Neural cell (in vitro differentiated cells): ENCODE measurements around the gene GDI1. TPM values are rescaled to one million over a fixed set of nuclear protein-coding genes. Genes with fewer than 3 reads are reported as not detected.

ENCODE experiments used
- H2AFZ ChIP-seq: fragments of 200-600, 300-800 bp; sonication (generic), shearing (Covaris generic); 2 replicates; pipeline ENCODE4 v1.6.0; 2014; ENCODE audit warnings: low read depth, mild to moderate bottlenecking, antibody characterized with exemption, low read length, moderate library complexity
- H3F3A ChIP-seq: fragments of 200-600 bp; shearing (Covaris generic); 2 replicates; pipeline ENCODE4 v1.6.1; 2016; ENCODE audit warnings: mild to moderate bottlenecking, moderate library complexity, mixed read lengths, antibody characterized with exemption, low read length; ENCODE audit not compliant: insufficient read depth, poor library complexity, severe bottlenecking
- H3K27ac ChIP-seq: fragments of 200-600, 300-800 bp; sonication (generic), shearing (Covaris generic); 2 replicates; pipeline ENCODE4 v1.5.1; 2014; ENCODE audit warnings: mild to moderate bottlenecking, low read length, moderate library complexity
- H3K27me3 ChIP-seq: fragments of 300-800, 200-600 bp; sonication (generic), shearing (Covaris generic); 2 replicates; pipeline ENCODE4 v1.6.0; 2014; ENCODE audit warnings: mild to moderate bottlenecking, low read depth, low read length, moderate library complexity; ENCODE audit not compliant: insufficient read depth
- H3K36me3 ChIP-seq: fragments of 300-800, 200-600 bp; sonication (generic), shearing (Covaris generic); 2 replicates; pipeline ENCODE4 v1.5.1; 2014; ENCODE audit warnings: mild to moderate bottlenecking, antibody characterized with exemption, low read length, moderate library complexity; ENCODE audit not compliant: insufficient read depth
- H3K4me2 ChIP-seq: fragments of 300-800, 200-600 bp; sonication (generic), shearing (Covaris generic); 2 replicates; pipeline ENCODE4 v1.6.0; 2014; ENCODE audit warnings: mild to moderate bottlenecking, low read length
- H3K4me3 ChIP-seq: fragments of 300-800, 200-600 bp; sonication (generic), shearing (Covaris generic); 2 replicates; pipeline ENCODE4 v1.5.1; 2014; ENCODE audit warnings: mild to moderate bottlenecking, low read length, moderate library complexity
- H3K79me2 ChIP-seq: fragments of 200-600 bp; shearing (Covaris generic); replicated peaks from 2 replicates; pipeline ENCODE4 v1.6.0; 2014; ENCODE audit warnings: mild to moderate bottlenecking, low read length, moderate library complexity; ENCODE audit not compliant: insufficient read depth
- H3K9ac ChIP-seq: fragments of 300-800, 200-600 bp; sonication (generic), shearing (Covaris generic); 2 replicates; pipeline ENCODE4 v1.6.1; 2016; ENCODE audit warnings: mild to moderate bottlenecking, low read length, mixed read lengths
- H3K9me2 ChIP-seq: fragments of 200-600 bp; shearing (Covaris generic); 2 replicates; pipeline ENCODE4 v1.6.1; 2016; ENCODE audit warnings: mild to moderate bottlenecking, low read length, mixed read lengths; ENCODE audit not compliant: insufficient read depth
- H3K9me3 ChIP-seq: fragments of 200-600, 300-800 bp; sonication (generic), shearing (Covaris generic); 2 replicates; pipeline ENCODE4 v1.6.1; 2016; ENCODE audit warnings: mild to moderate bottlenecking, mixed run types, low read length, moderate library complexity, mixed read lengths
- H4K20me1 ChIP-seq: fragments of 200-600 bp; shearing (Covaris generic); 2 replicates; pipeline ENCODE4 v1.6.1; 2016; ENCODE audit warnings: mild to moderate bottlenecking, mixed run types; ENCODE audit not compliant: insufficient read depth
- EP300 ChIP-seq: fragments of 450-650 bp; conservative IDR thresholded peaks from 2 replicates; pipeline ENCODE4 v1.6.1; 2014; ENCODE audit warnings: antibody characterized with exemption, mild to moderate bottlenecking, moderate library complexity; ENCODE audit not compliant: poor library complexity, severe bottlenecking
- EZH2 ChIP-seq: fragments of 200-600, 300-800 bp; shearing (Covaris generic), sonication (generic); IDR thresholded peaks from 2 replicates; pipeline ENCODE4 v1.6.1; 2014; ENCODE audit warnings: antibody characterized with exemption, low read length, borderline replicate concordance, mild to moderate bottlenecking; ENCODE audit not compliant: insufficient read depth, poor library complexity, severe bottlenecking
- MXI1 ChIP-seq: fragments of 450-650 bp; conservative IDR thresholded peaks from 2 replicates; pipeline ENCODE4 v1.6.1; 2014; ENCODE audit warnings: antibody characterized with exemption, mild to moderate bottlenecking; ENCODE audit not compliant: poor library complexity, severe bottlenecking
- POLR2AphosphoS5 ChIP-seq: IDR thresholded peaks from 2 replicates; pipeline ENCODE4 v1.6.1; 2012
- RAD21 ChIP-seq: fragments of 450-650 bp; conservative IDR thresholded peaks from 2 replicates; pipeline ENCODE4 v1.6.1; 2014; ENCODE audit warnings: antibody characterized with exemption, mild to moderate bottlenecking, moderate library complexity
- SMC3 ChIP-seq: fragments of 450-650 bp; conservative IDR thresholded peaks from 2 replicates; pipeline ENCODE4 v1.6.1; 2014; ENCODE audit warnings: antibody characterized with exemption, mild to moderate bottlenecking, moderate library complexity; ENCODE audit not compliant: poor library complexity
- TAF1 ChIP-seq: IDR thresholded peaks from 2 replicates; pipeline ENCODE4 v1.6.1; 2012; ENCODE audit warnings: low read depth
- polyA plus RNA-seq: library from polyadenylated mRNA; depleted of rRNA; stranded (reverse); fragments of >200 nt; gene quantifications from 2 replicates; pipeline ENCODE4 v1.2.3, GENCODE V29; 2014
- TF ChIP-seq, protein P1 (sequence below): fragments of 450-650 bp; IDR thresholded peaks from 2 replicates; pipeline ENCODE4 v1.5.1; 2014; ENCODE audit warnings: antibody characterized with exemption, mild to moderate bottlenecking, moderate library complexity; ENCODE audit not compliant: poor library complexity, severe bottlenecking
- TF ChIP-seq, protein P2 (sequence below): IDR thresholded peaks from 2 replicates; pipeline ENCODE4 v1.6.1; 2012; ENCODE audit warnings: borderline replicate concordance

The GDI1 gene
- polyA plus RNA-seq, 1 donor from 2014 or later = 370 TPM

- Histone ChIP-seq H3K27ac (peak overlapping the region; percentile 67), H3K9me3 (no peaks in the 10 kb centered on the region), H3K79me2 (no peaks in the 10 kb centered on the region), H4K20me1 (no peaks in the 10 kb centered on the region), H3K4me3 (peak overlapping the region; percentile 77), H3K9me2 (no peaks in the 10 kb centered on the region), H3K4me2 (peak overlapping the region; percentile 39), H3K27me3 (no peaks in the 10 kb centered on the region), H3F3A (no peaks in the 10 kb centered on the region), H2AFZ (no peak overlapping the region), H3K36me3 (no peaks in the 10 kb centered on the region), H3K9ac (peak overlapping the region; percentile 80)
- TF ChIP-seq SMC3 (no peak), POLR2AphosphoS5 (no peak), RAD21 (no peak), TAF1 (no peak), EP300 (no peak), MXI1 (no peak), EZH2 (no peak)
- TF ChIP-seq, protein P1, sequence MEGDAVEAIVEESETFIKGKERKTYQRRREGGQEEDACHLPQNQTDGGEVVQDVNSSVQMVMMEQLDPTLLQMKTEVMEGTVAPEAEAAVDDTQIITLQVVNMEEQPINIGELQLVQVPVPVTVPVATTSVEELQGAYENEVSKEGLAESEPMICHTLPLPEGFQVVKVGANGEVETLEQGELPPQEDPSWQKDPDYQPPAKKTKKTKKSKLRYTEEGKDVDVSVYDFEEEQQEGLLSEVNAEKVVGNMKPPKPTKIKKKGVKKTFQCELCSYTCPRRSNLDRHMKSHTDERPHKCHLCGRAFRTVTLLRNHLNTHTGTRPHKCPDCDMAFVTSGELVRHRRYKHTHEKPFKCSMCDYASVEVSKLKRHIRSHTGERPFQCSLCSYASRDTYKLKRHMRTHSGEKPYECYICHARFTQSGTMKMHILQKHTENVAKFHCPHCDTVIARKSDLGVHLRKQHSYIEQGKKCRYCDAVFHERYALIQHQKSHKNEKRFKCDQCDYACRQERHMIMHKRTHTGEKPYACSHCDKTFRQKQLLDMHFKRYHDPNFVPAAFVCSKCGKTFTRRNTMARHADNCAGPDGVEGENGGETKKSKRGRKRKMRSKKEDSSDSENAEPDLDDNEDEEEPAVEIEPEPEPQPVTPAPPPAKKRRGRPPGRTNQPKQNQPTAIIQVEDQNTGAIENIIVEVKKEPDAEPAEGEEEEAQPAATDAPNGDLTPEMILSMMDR = no peak
- TF ChIP-seq, protein P2, sequence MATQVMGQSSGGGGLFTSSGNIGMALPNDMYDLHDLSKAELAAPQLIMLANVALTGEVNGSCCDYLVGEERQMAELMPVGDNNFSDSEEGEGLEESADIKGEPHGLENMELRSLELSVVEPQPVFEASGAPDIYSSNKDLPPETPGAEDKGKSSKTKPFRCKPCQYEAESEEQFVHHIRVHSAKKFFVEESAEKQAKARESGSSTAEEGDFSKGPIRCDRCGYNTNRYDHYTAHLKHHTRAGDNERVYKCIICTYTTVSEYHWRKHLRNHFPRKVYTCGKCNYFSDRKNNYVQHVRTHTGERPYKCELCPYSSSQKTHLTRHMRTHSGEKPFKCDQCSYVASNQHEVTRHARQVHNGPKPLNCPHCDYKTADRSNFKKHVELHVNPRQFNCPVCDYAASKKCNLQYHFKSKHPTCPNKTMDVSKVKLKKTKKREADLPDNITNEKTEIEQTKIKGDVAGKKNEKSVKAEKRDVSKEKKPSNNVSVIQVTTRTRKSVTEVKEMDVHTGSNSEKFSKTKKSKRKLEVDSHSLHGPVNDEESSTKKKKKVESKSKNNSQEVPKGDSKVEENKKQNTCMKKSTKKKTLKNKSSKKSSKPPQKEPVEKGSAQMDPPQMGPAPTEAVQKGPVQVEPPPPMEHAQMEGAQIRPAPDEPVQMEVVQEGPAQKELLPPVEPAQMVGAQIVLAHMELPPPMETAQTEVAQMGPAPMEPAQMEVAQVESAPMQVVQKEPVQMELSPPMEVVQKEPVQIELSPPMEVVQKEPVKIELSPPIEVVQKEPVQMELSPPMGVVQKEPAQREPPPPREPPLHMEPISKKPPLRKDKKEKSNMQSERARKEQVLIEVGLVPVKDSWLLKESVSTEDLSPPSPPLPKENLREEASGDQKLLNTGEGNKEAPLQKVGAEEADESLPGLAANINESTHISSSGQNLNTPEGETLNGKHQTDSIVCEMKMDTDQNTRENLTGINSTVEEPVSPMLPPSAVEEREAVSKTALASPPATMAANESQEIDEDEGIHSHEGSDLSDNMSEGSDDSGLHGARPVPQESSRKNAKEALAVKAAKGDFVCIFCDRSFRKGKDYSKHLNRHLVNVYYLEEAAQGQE = no peak
Measured at GRCh38 chrX:154412468-154412867, 24.5 kb upstream of the GDI1 start.

DNA sequence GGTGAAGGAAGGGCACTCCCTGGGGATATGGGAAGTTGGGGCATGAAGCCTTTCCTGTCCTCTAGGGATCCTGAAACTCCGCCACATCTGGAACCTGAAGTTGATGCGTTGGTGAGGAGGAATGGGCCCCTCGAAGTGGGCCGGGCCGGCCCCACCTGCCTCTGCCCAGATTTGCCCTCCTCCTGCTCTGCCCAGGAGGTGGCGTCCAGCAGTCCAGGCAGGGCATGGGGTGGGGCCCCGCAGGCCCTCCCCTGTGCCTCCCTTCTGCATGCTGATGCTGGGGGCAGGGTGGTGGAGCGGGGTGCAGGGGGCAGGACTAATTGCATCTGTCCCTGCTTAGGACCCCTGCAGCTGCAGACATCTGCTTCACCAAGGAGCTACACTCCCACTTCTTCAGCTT is 23.8 kb upstream of the GDI1 start:
- Histone ChIP-seq H3K4me3 (no peak overlapping the region), H3K9me2 (no peaks in the 10 kb centered on the region), H3F3A (no peaks in the 10 kb centered on the region), H3K4me2 (no peak overlapping the region), H3K9me3 (no peaks in the 10 kb centered on the region), H3K27ac (no peak overlapping the region), H2AFZ (no peak overlapping the region), H3K27me3 (no peaks in the 10 kb centered on the region), H3K36me3 (no peaks in the 10 kb centered on the region), H4K20me1 (no peaks in the 10 kb centered on the region), H3K9ac (no peak overlapping the region), H3K79me2 (no peaks in the 10 kb centered on the region)
- no peak for TF ChIP-seq EP300
- no peak for TF ChIP-seq EZH2
- TF ChIP-seq TAF1 = no peak
- TF ChIP-seq, protein P2 = no peak
- no peak for TF ChIP-seq POLR2AphosphoS5
- no peak for TF ChIP-seq SMC3
- no peak for TF ChIP-seq RAD21
- TF ChIP-seq MXI1 = no peak
- TF ChIP-seq, protein P1 = no peak
